Activated CD4-positive, alpha-beta T cell treated with anti-CD3 and anti-CD28 coated beads, Interleukin-2, amount 50 U/mL, for 1 hour (primary cell): ENCODE measurements around the gene CRADD.
"Not testable (repeated sequence)": the region's sequence is repeated elsewhere in the genome, so short reads cannot be mapped to it uniquely, and the experiment has no call there.

Source experiments
- DNase-seq: peaks from one replicate; pipeline ENCODE4 v3.0.0-alpha.2; 2020

CRADD gene

DNA sequence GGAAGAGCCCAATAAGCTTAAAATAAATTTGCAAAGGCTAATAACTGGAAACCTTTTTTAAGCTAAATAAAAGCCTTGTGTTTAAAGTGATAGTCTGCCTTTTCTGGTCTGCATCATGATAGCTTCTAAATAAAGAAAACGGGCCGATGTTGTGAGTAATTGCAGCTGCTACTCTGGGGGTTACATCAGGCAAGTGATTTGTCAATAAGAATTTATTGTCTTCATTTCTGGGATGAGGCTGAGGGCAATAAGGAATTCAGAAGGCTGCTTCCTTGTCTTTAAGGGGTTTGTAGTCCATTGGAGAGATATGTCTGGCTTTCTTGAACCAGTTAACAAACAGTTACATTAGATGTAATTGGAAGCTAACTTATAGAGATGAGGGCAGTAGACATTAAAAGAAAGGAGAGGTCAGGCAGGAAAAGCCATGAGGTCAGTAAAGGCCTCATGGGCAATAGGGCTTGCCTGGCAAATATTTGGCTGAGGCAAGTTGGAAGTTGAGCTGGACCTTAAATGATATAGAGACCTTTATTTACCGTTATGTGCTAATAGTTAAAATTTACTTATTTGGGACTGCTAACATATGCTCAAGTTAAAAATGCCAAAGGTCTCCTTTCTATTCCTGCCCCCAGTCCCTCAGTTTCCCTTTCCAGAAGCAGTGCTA, 85.0 kb downstream of the CRADD start:
- DNase-seq: no peak

DNA sequence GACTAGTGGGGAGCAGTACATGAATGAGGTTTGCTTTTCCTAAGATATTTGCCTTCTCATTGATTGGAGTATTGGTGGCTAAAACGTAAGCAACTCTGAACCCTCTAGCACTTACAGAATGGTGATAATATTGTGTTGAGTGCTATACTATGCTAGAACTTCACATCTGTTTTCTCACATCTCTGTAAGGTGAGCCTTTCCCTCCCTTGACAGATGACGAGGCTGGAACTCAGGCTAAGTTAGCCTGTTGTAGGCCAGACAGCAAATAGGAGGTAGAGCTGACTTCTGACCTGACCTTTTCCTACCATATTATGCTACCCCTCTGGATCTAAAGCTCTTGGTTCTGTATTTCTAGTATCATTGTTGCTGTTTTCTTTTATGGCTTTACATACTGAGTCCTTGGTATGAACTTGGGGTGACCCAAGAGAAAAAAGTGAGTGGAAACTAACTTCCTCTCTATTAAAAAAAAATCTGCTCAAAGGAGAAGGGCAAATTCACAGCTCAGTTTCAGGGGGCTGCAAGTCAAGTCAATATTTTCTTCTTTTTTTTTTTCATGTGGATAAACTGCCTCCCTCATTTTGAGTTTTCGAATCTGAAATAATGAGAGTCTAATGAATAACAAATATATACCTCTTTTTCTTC, 85.9 kb downstream of the CRADD start:
- no peak for DNase-seq

DNA sequence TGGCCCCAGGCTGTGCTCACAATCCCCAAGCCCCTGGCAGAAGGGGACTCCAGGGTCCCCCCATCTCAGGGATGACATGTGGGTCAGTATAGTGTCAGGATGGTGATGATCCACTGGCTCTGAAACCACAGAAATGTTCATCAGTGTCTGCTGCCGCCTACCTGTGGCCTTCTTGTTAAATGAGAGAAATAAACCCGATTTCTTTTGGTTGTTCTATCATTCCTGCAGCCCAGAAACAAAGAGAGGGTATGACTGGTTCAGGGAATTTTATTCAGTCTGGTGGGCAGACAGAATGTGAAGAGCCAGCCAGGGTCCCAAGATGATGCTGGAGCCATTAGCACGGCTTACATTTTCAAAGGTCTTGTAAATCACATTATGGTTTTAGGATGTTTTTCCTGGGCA, 86.6 kb downstream of the CRADD start:
- no peak for DNase-seq

DNA sequence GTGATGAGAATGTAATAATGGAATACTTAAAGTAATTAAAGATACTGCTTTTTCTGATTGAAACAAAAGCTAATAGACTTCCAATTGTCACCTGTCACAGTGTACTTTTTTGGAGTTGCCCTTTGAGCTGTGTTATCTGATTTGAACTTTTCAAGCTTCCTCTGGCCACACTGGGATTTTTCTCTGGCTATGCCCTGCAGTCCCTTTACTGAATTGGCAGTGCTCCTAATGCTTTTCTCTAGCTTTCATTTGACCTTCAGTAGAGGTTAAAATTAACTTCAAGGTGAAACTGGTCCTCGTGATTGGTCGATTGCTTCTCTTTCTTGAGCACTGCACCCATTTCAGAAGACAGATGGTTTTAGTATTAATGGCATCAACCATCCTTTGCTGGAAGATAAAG, 89.2 kb downstream of the CRADD start:
- no peak for DNase-seq

DNA sequence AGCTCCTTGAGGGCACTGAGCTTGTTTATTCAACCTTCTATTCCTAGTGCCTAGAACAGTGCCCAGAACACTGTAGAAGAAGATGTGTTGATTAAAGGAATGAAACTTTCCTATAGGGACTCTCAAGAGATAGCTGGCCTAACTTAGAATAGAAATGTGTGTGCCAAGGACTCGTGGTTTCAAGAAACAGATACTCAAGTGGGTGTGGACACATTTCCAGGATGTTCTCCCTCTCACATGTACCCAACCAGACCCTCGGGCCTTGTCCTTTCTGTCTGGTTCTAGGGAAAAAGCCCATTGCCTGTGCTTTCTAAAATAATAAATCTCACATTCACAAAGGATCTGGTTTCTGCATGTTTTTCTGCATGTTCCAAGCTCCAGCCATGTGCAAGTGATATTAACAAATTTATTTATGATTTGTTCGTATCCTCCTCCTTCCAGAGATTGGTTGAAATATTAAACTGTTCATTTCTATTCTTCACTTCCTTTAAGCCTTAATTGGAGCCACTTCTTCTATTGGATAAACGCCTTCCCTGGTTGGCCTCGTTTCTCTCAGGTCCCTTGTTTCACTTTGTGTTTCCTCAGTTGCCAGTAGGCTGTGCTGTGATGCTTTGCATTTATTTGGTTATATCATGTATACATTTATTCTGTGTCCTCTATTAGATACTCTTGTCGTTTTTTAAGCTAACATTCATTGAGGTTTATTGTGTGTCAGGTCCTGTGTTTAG, 89.8 kb downstream of the CRADD start:
- DNase-seq: peak; percentile 18

DNA sequence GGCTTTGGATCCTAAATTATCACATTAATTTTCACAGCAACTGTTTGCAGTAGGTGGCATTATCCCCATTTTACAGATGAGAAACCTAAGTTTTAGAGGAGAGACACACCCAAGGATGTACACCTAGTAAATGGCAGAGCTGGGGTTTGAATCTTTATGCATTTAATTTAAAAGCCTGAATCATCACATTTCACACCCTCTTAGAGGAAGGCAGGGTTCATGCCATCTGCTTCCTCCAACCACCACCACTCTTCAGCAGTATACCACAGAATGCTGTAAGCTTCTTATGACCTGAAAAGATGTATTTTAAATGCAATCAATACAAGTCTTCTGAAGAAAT, 90.3 kb downstream of the CRADD start:
- no peak for DNase-seq

DNA sequence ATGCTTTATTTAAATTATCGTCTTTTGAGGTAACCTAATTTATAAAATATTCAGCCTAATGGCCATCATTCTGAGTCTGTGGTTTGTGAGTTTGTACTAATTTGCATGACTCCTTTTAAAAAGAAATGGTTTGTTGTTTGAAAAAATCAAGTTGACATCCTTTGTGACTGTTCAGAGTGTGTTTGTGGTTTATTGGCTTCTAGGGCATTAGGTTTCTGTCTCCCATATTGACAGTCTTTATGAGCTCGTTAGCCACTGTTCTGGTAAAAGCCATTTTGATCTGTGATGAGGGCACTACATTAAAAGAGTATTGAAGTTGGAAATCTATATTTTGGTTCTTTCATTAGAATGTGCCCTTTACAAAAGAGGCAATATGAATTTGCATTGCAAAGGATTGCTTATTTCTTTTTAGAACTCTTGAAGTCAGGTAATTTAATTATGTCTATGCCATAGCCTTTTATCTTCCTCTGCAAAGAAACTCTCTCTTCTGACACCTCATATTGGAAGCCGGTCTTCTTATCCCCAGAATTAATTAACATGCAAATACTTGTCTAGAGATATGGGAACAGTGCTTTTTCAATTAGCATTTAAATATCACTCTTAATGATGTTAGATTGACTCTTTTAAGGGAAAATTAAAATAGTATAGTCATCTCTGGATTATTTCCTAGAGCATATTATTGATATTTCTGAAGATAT, 95.0 kb downstream of the CRADD start:
- DNase-seq: no peak

DNA sequence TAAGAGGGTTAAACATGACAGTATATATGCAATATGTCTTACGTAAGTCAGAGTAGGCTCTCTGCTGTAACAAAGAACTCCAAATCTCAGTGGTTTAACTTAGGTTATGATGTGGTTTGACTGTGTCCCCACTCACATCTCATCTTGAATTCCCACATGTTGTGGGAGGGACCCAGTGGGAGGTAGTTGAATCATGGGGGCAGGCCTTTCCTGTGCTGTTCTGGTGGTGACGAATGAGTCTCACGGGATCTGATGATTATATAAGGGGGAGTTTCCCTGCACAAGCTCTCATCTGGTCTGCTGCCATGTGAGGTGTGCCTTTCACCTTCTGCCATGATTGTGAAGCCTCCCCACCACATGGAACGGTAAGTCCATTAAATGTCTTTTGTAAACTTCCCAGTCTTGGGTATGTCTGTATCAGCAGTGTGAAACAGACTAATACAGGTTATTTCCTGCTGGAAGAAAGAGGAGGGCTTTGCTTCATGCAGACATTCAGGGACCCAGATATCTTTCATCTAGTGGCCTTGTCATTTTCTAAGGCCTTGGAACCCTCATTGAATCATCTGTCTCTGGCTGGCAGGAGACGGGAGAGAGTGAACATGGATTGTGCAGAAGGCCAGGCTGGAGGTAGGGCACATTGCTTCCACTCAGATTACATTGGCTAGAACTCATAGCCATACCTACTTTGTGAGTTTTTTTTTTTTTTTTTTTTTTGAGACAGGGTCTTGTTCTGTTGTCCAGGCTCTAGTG, 96.1 kb downstream of the CRADD start:
- DNase-seq: peak; percentile 7

DNA sequence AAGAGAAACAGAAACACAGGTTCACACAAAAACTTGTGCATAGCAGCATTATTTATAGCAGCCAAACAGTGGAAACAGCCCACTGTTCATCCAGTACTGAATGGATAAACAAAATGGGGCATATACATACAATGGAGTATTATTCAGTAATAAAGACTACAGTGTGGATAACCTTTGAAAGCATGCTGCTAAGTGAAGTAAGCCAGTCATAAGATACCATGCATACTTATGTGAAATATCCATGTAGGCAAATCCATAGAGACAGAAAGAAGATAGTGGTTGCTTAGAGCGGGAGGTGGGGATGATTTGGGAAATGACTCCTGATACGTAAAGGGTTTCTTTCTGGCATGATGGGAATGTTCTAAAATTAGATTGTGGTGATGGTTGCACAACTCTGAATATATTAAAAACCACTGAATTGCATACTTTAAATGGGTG, 99.4 kb downstream of the CRADD start:
- no peak for DNase-seq

DNA sequence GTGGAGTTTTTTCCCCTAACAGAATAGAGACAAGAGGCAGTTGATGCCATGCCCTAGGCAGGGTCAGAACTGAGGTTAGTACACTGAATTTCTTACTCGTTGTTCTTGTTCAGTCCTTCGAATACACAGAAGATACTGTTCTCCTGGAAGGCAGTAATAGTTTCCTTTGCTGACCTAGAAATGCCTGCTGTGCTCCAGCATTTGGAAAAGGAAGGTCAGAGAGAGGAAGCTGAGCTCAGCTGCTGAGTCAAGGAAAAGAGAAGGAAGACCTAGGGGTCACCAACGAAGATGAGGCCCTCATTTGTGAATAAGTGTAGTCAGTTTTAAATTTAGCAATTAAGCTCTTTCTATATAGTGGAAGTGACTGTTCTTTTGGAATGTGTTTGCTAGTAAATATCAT, 100.1 kb downstream of the CRADD start:
- no peak for DNase-seq

GRCh38 chr12:93778306-93778705, 101.1 kb downstream of the CRADD start:
- DNase-seq: no peak

GRCh38 chr12:93778766-93779165, 101.6 kb downstream of the CRADD start:
- DNase-seq: no peak

DNA sequence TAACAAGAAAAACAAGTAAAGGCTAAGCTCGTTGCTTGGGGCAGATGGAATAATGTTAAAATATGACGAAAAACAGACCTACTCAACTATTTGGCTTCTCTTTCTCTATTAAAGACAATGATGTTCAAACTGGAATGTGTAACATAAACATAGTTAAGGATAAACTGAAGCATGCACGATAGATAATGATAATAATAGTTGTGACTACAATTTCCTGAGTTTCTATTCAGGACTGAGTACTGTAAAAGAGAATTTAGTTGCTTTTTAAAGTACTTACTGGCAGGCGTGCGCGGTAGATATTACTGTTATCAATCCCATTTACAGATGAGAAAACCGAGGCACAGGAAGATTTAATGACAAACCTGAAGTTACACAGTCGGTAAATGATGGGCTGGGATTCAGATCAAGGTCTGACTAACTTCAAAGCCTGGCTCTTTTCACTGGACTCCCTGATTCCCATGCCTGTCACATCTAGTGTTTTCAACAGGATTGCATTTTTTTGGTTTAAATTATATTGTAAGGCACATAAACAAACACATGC, 103.0 kb downstream of the CRADD start:
- DNase-seq: no peak

DNA sequence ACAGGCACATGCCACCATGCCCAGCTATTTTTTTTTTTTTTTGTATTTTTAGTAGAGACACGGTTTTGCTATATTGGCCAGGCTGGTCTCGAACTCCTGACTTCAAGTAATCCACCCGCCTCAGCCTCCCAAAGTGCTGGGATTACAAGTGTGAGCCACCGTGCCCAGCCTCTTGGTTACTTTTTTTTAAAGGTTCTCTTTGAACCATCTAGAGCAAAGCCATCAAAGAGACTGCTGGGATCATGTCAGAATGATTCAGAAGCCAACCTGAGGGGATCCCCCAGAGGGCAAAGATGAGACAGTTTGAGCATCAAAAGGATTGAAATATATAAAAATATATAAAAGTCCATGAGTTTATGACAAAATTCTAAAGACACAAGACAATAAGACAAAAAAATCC, 103.7 kb downstream of the CRADD start:
- peak; percentile 8 for DNase-seq

GRCh38 chr12:93781961-93782360, 104.8 kb downstream of the CRADD start:
- DNase-seq: not testable (repeated sequence)

DNA sequence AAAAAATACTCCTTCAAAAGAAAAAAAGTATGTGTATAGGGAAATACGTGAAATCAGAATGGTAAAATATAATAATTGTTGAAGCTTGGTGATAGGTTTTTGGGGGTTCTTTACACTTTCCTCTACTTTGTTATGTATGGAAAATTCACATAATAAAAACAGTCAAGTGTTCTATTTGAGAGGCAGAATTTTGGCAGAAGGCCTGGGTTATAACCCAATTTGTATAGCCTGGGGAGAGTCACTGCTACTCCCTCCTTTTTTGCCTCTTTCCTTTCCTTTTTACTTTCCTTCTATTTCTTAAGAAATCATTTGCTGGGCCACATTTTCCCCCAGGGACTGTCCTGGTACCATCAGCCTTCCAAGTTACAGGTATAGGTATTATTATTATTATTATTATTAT, 105.7 kb downstream of the CRADD start:
- no peak for DNase-seq

DNA sequence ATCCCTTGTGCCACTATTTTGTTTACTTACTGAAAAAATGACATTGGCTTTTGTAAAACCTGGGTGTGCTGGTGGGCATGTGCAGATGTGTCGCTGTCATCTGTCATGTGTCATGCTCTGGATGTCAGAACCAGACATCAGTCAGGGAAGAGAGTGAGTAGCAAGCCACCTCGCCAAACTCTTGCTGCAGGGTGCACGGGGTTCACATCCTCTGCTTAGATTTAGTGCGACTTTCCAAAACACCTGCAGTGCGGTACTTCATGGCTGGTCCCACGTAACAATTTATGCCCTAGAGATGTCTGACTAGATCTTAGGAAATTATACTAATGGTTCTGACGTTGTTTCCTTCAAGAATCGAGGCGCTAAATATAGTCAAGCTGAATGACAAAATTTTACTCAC, 106.7 kb downstream of the CRADD start:
- peak; percentile 49 for DNase-seq

GRCh38 chr12:93784339-93785086, 107.3 kb downstream of the CRADD start:
- peak; percentile 12 for DNase-seq

DNA sequence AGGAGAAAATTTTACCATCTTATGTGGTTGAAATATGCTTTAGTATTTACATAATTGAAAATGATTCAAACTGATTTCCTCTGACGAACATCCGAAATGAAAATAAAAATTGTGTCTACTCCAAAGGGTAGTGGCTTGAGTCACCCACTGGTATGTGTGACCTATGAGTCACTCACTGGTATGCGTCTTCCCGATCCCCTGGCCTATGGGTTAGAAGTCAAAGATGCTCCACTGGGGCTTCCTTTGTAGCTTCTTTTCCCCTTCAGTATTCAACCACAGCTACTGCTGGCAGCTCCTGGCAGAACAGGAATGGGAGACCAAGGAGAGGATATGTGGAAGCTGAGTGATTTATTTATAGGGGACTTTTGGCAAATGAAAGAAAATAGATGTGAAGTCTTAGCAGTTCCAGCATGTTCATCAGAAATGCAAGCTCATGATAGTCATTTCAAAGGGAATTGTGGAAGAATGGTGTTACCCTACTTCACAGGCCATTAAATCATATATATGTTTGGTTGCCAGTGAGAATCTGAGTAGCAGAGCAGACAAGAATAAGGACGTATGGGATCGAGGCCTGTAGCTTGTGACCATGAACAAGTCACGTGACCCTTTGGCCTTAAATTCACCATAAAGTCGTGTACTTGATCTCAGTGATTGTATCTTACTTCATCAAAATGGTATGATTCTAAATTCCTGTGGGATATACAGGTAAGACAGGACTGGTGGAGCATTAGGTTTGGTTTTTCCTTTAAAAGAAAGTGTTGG, 108.3 kb downstream of the CRADD start:
- DNase-seq: peak; percentile 9

DNA sequence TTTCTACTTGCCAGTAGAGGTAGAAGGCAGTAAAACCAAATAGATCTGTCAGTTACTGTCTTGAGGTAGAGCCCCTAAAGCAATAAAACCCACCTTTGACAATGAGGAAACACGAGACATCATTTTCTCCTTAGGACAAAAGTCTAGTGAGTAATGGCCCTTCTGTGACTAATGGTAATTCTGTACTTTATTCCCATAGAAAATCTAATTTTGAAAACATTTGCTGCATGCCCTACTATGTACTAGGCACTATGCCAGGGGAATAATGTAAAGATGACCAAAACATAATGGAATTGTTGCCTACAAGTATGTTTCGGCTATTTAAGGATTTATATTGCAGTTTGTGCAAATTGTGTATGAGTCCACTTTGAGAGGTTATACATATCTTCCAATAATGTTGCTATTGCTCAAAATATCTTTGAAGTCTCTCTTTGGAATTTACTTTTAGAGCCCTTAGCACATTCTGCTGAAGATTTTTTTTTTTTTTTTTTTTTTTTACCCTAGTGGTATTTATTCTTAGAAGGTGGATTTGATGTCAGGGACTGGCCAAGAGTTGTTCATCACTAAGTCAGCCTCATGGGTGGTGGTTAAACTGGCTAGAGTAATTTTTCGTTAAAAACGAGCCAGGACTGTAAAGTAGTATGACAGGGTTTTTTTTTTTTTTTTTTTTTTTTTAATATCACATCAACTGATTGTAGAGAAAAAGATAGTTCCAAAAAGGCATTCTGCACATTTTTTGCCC, 109.7 kb downstream of the CRADD start:
- no peak for DNase-seq
